A673 (cell line): ENCODE data around the gene BIVM. TPM values are rescaled to one million over a fixed set of nuclear protein-coding genes. Genes with fewer than 3 reads are reported as not detected.

Experiments used
- BruUV-seq: library from RNA; stranded (reverse); fragments of 400-500 nt; replicated peaks from 2 replicates; lab custom pipeline; 2021; lab: Mats Ljungman, UMichigan
- CTCF ChIA-PET: fragments of 300-600 bp; sonication (Branson Sonifier 250); formaldehyde crosslinking; loops from one replicate; lab custom pipeline; 2022; ENCODE audit warnings: antibody characterized with exemption; lab: Charles Lee
- POLR2A ChIA-PET: fragments of 300-600 bp; sonication (Branson Sonifier 250); formaldehyde crosslinking; loops from one replicate; lab custom pipeline; 2022; ENCODE audit warnings: antibody characterized with exemption; ENCODE audit not compliant: low non-redundant PET; lab: Charles Lee
- DNase-seq: peaks from one replicate; pipeline ENCODE4 v3.0.0-alpha.2; 2015; ENCODE audit warnings: low spot score
- H3K27ac ChIP-seq: fragments of 200-600 bp; sonication (generic); 2 replicates; pipeline ENCODE4 v1.5.1; 2016; ENCODE audit warnings: mixed run types, low read depth, mild to moderate bottlenecking, mixed read lengths, antibody characterized with exemption, low read length; ENCODE audit not compliant: poor library complexity, severe bottlenecking
- H3K27me3 ChIP-seq: fragments of 200-600 bp; sonication (generic); replicated peaks from 2 replicates; pipeline ENCODE4 v1.6.1; 2017; ENCODE audit warnings: mixed run types, low read depth, mild to moderate bottlenecking, mixed read lengths, antibody characterized with exemption, low read length; ENCODE audit not compliant: insufficient read depth, poor library complexity
- H3K36me3 ChIP-seq: fragments of 200-600 bp; sonication (generic); 2 replicates; pipeline ENCODE4 v1.6.1; 2016; ENCODE audit warnings: mixed run types, mild to moderate bottlenecking, mixed read lengths, antibody characterized with exemption, low read length; ENCODE audit not compliant: insufficient read depth, poor library complexity, severe bottlenecking
- H3K4me1 ChIP-seq: fragments of 200-600 bp; sonication (generic); 2 replicates; pipeline ENCODE4 v1.6.1; 2017; ENCODE audit warnings: mixed run types, mild to moderate bottlenecking, mixed read lengths, antibody characterized with exemption, low read length; ENCODE audit not compliant: insufficient read depth, poor library complexity, severe bottlenecking
- H3K4me3 ChIP-seq: fragments of 200-600 bp; sonication (generic); 2 replicates; pipeline ENCODE4 v1.5.1; 2016; ENCODE audit warnings: low read depth, mixed run types, mild to moderate bottlenecking, mixed read lengths, low read length; ENCODE audit not compliant: poor library complexity, severe bottlenecking
- H3K9me3 ChIP-seq: fragments of 200-600 bp; sonication (generic); 2 replicates; pipeline ENCODE4 v1.6.1; 2016; ENCODE audit warnings: mixed run types, low read depth, mild to moderate bottlenecking, mixed read lengths, antibody characterized with exemption, low read length; ENCODE audit not compliant: poor library complexity, severe bottlenecking
- CTCF ChIP-seq: fragments of 300-800, 200-600 bp; sonication (generic); conservative IDR thresholded peaks from 2 replicates; pipeline ENCODE4 v1.5.1; 2017; ENCODE audit warnings: low read depth, mild to moderate bottlenecking, antibody characterized with exemption, low read length, moderate library complexity, mixed read lengths
- EZH2 ChIP-seq: fragments of 200-600 bp; sonication (generic); IDR thresholded peaks from 2 replicates; pipeline ENCODE4 v1.6.1; 2017; ENCODE audit warnings: borderline replicate concordance, low read depth, mild to moderate bottlenecking, mixed read lengths, antibody characterized with exemption, low read length; ENCODE audit not compliant: poor library complexity, severe bottlenecking
- intact Hi-C: fragments of 100-400 bp; cut with micrococcal nuclease; formaldehyde crosslinking; loops from one replicate; pipeline ENCODE4 v1.10.0; 2022; ENCODE audit not compliant: unreplicated experiment
- total RNA-seq: library from RNA; stranded (reverse); gene quantifications from 2 replicates; pipeline ENCODE4 v1.2.3, GENCODE V29; 2021

BIVM gene
- total RNA-seq, 1 experiment from 2014 or later = 19.5 TPM

GRCh38 chr13:102805680-102806079 is 6.8 kb downstream of the BIVM start:
- DNase-seq = no peak
- Histone ChIP-seq H3K27ac (no peak overlapping the region), H3K36me3 (peaks cover 3% of the 10 kb centered on the region), H3K4me1 (peaks cover 10% of the 10 kb centered on the region), H3K9me3 (peaks cover under 1% of the 10 kb centered on the region), H3K27me3 (no peaks in the 10 kb centered on the region), H3K4me3 (no peak overlapping the region)
- ChIA-PET CTCF (no interaction called here), POLR2A (no interaction called here)
- no TSS peak for BruUV-seq
- intact Hi-C loops = no loop called here
- TF ChIP-seq EZH2 (no peak), CTCF (no peak)

- no peak for DNase-seq
- POLR2A ChIA-PET = no interaction called here
- Histone ChIP-seq H3K36me3 (peaks cover 3% of the 10 kb centered on the region), H3K4me1 (peaks cover under 1% of the 10 kb centered on the region), H3K27ac (no peak overlapping the region), H3K9me3 (peaks cover 12% of the 10 kb centered on the region), H3K27me3 (no peaks in the 10 kb centered on the region), H3K4me3 (no peak overlapping the region)
- intact Hi-C loops = no loop called here
- BruUV-seq = no TSS peak
- CTCF ChIA-PET = no interaction called here
- no peak for TF ChIP-seq EZH2
- no peak for TF ChIP-seq CTCF
Observed at GRCh38 chr13:102807699-102808098, 8.8 kb downstream of the BIVM start.

- peak; percentile 49 for DNase-seq
Observed at GRCh38 chr13:102812611-102813287, 13.8 kb downstream of the BIVM start.

More at GRCh38 chr13:102812611-102813287, 13.8 kb downstream of the BIVM start:
- CTCF ChIA-PET = no interaction called here
- intact Hi-C loops = no loop called here
- H3K4me1 ChIP-seq = peaks cover 14% of the 10 kb centered on the region
- no peak overlapping the region for H3K27ac ChIP-seq
- H3K4me3 ChIP-seq = no peak overlapping the region
- no peak for TF ChIP-seq EZH2
- no peak for TF ChIP-seq CTCF
- BruUV-seq = no TSS peak
- peaks cover under 1% of the 10 kb centered on the region for H3K36me3 ChIP-seq
- POLR2A ChIA-PET = no interaction called here
- no peaks in the 10 kb centered on the region for H3K27me3 ChIP-seq
- peaks cover 12% of the 10 kb centered on the region for H3K9me3 ChIP-seq
